ENCODE data around the gene CANT1. TPM values are rescaled to one million over a fixed set of nuclear protein-coding genes. Genes with fewer than 3 reads are reported as not detected.
A peak's percentile ranks its signal among the peaks of the same experiment; 100 is the strongest.

The CANT1 gene
- total and polyA plus RNA-seq, 2 of the 13 experiments (the other 11 are each of a cell fraction or from before 2014, with no cell fraction given), result 34.1 to 42.1 TPM

GRCh38 chr17:78960928-78961327 lies 48.6 kb downstream of the CANT1 start (continued):
- TF ChIP-seq ZBTB34 (CRISPR knock-in tag; IDR thresholded peaks at IDR 0.05), result no peak
- no peak for TF ChIP-seq MTF2 (CRISPR knock-in tag; IDR thresholded peaks at IDR 0.05; ENCODE audit: borderline replicate concordance)
- no peak; the same call in 1 of the 2 replicates for TF ChIP-seq NFKB2 (CRISPR knock-in tag; IDR thresholded peaks at IDR 0.05; ENCODE audit: borderline replicate concordance)

- BruUV-seq (replicated peaks), result no TSS peak
- H3K27ac ChIP-seq (ENCODE audit: extremely low read length, insufficient read depth, low read length), result no peak overlapping the region
- H3K27me3 ChIP-seq (ENCODE audit: control insufficient read depth in 1 of 2, insufficient read depth in 2 of 2, low read length in 2 of 2), result peaks cover 0 to 26% of the 10 kb centered on the region in 2 experiments; a peak in 4 of 5 replicates
- no peaks in the 10 kb centered on the region for H3K9me3 ChIP-seq (ENCODE audit: low read length)
- in situ Hi-C loops (cut with HindIII; ENCODE audit: extremely low pct_ligation_motif_present, low pct_unique_long_range_greater_than_20kb) (no loop called here), intact Hi-C loops (cut with micrococcal nuclease; ENCODE audit: unreplicated experiment) (loop anchor here (5.0 kb wide), 1 partner anchor 33 kb away; the partner anchor contains the start of gene TIMP2)
- H3K4me3 ChIP-seq (replicated peaks in 1 of 3; ENCODE audit: insufficient read depth in 1 of 3, low read depth in 2 of 3, low read length in 3 of 3), result no peak overlapping the region
- H2AFZ ChIP-seq (ENCODE audit: low read length), result no peak overlapping the region
- H3K79me2 ChIP-seq (ENCODE audit: insufficient read depth, low read length), result no peaks in the 10 kb centered on the region
- H3K9ac ChIP-seq (ENCODE audit: insufficient read depth, low read depth, low read length), result no peak overlapping the region
- ATAC-seq (no peak), FAIRE-seq (no peak), DNase-seq (ENCODE audit: low spot score) (no peak)
- no peaks in the 10 kb centered on the region for H4K20me1 ChIP-seq (ENCODE audit: insufficient read depth, low read length)
- peaks cover 48% of the 10 kb centered on the region for H3K4me1 ChIP-seq (ENCODE audit: insufficient read depth, low read length)
- ChIA-PET POLR2A (interaction anchor here (3.3 to 3.5 kb wide), 2 partner anchors 8 to 21 kb away, joined by 20 to 51 read pairs; partner anchors contain the start of gene LGALS3BP), CTCF (ENCODE audit: low intra/inter-chr PET ratio, low total read pairs) (no interaction called here)
- H3K36me3 ChIP-seq (replicated peaks in 1 of 2; ENCODE audit: control insufficient read depth in 1 of 2, insufficient read depth in 2 of 2, low read length in 2 of 2), result no peaks in the 10 kb centered on the region
- 57% methylated on average over 12 of the region's 12 CpGs for WGBS (ENCODE audit: low lambda C conversion rate)
- no peak overlapping the region for H3K4me2 ChIP-seq (ENCODE audit: low read depth, low read length)
- TF ChIP-seq RAD21 (CRISPR knock-in tag; IDR thresholded peaks at IDR 0.05) (0 out of 2 replicates have a peak, but pooled peaks have one; percentile 3), SMC3 (IDR thresholded peaks at IDR 0.05; ENCODE audit: low read length) (peak; percentile 17; the same call in 1 of the 2 replicates), ZFP90 (CRISPR knock-in tag; IDR thresholded peaks at IDR 0.05; ENCODE audit: borderline replicate concordance) (no peak), TAF1 (CRISPR knock-in tag; IDR thresholded peaks at IDR 0.05) (no peak), ZNF414 (CRISPR knock-in tag; IDR thresholded peaks at IDR 0.05) (no peak), BCLAF1 (IDR thresholded peaks at IDR 0.05) (no peak), ZNF512B (CRISPR knock-in tag; IDR thresholded peaks at IDR 0.05; ENCODE audit: borderline replicate concordance) (no peak), ZNF460 (CRISPR knock-in tag; IDR thresholded peaks at IDR 0.05; ENCODE audit: borderline replicate concordance) (peak; percentile 58; the same call in 1 of the 2 replicates), HNRNPUL1 (IDR thresholded peaks at IDR 0.05; ENCODE audit: low read depth, low read length) (no peak)
Observed at GRCh38 chr17:78959803-78960202, 49.8 kb downstream of the CANT1 start.
